Measurements from ENCODE around the gene PCDH9.

GRCh38 chr13:66915596-66916185 lies 314.4 kb downstream of the PCDH9 start:
- TF ChIP-seq POLR2AphosphoS5 (IDR thresholded peaks at IDR 0.05; ENCODE audit: low read depth, low read length): no peak
- no peak for TF ChIP-seq REST (IDR thresholded peaks at IDR 0.05; ENCODE audit: insufficient read depth in 1 of 2, low read depth in 2 of 2, low read length in 2 of 2)
- no peak for TF ChIP-seq TAF1 (IDR thresholded peaks at IDR 0.05; ENCODE audit: borderline replicate concordance, insufficient read depth, low read length)
